Measurements from ENCODE around the gene ATRX. TPM values are rescaled to one million over a fixed set of nuclear protein-coding genes. Genes with fewer than 3 reads are reported as not detected.
"Not testable (repeated sequence)": the region's sequence is repeated elsewhere in the genome, so short reads cannot be mapped to it uniquely, and the experiment has no call there.

ATRX gene
- polyA plus RNA-seq, 1 donor from 2014 or later = 64.0 TPM

GRCh38 chrX:77561372-77561771 is 224.6 kb downstream of the ATRX start:
- H3F3A ChIP-seq (ENCODE audit: insufficient read depth, low read length, poor library complexity, severe bottlenecking) = no peaks in the 10 kb centered on the region

GRCh38 chrX:77556276-77556675 is 229.7 kb downstream of the ATRX start:
- TF ChIP-seq RAD21 (conservative IDR thresholded peaks at IDR 0.05) = no peak
- no peak for TF ChIP-seq MXI1 (conservative IDR thresholded peaks at IDR 0.05; ENCODE audit: poor library complexity, severe bottlenecking)
- no peak for TF ChIP-seq EP300 (conservative IDR thresholded peaks at IDR 0.05; ENCODE audit: poor library complexity, severe bottlenecking)
- no peaks in the 10 kb centered on the region for H3F3A ChIP-seq (ENCODE audit: insufficient read depth, low read length, poor library complexity, severe bottlenecking)
- H3K79me2 ChIP-seq (replicated peaks; ENCODE audit: insufficient read depth, low read length) = no peaks in the 10 kb centered on the region
- H3K4me3 ChIP-seq (ENCODE audit: low read length) = no peak overlapping the region
- H3K36me3 ChIP-seq (ENCODE audit: insufficient read depth, low read length) = no peaks in the 10 kb centered on the region
- no peak overlapping the region for H3K4me2 ChIP-seq (ENCODE audit: low read length)
- no peaks in the 10 kb centered on the region for H4K20me1 ChIP-seq (ENCODE audit: insufficient read depth)
- H3K9me3 ChIP-seq (ENCODE audit: low read length) = no peaks in the 10 kb centered on the region
- no peak overlapping the region for H3K9ac ChIP-seq (ENCODE audit: low read length)
- no peaks in the 10 kb centered on the region for H3K9me2 ChIP-seq (ENCODE audit: insufficient read depth, low read length)
- H3K27me3 ChIP-seq (ENCODE audit: insufficient read depth, low read depth, low read length) = no peaks in the 10 kb centered on the region
- H2AFZ ChIP-seq (ENCODE audit: low read depth, low read length) = no peak overlapping the region
- H3K27ac ChIP-seq (ENCODE audit: low read length) = no peak overlapping the region

More at GRCh38 chrX:77561372-77561771, 224.6 kb downstream of the ATRX start:
- TF ChIP-seq MXI1 (conservative IDR thresholded peaks at IDR 0.05; ENCODE audit: poor library complexity, severe bottlenecking) = no peak
- no peak for TF ChIP-seq EP300 (conservative IDR thresholded peaks at IDR 0.05; ENCODE audit: poor library complexity, severe bottlenecking)
- Histone ChIP-seq H3K4me2 (ENCODE audit: low read length) (no peak overlapping the region), H4K20me1 (ENCODE audit: insufficient read depth) (no peaks in the 10 kb centered on the region), H3K9ac (ENCODE audit: low read length) (no peak overlapping the region), H3K36me3 (ENCODE audit: insufficient read depth, low read length) (no peaks in the 10 kb centered on the region), H3K9me3 (ENCODE audit: low read length) (no peaks in the 10 kb centered on the region), H2AFZ (ENCODE audit: low read depth, low read length) (no peak overlapping the region), H3K79me2 (replicated peaks; ENCODE audit: insufficient read depth, low read length) (no peaks in the 10 kb centered on the region), H3K4me3 (ENCODE audit: low read length) (no peak overlapping the region), H3K27ac (ENCODE audit: low read length) (no peak overlapping the region), H3K27me3 (ENCODE audit: insufficient read depth, low read depth, low read length) (no peaks in the 10 kb centered on the region), H3K9me2 (ENCODE audit: insufficient read depth, low read length) (no peaks in the 10 kb centered on the region)

- no peak for TF ChIP-seq EZH2 (IDR thresholded peaks at IDR 0.05; ENCODE audit: borderline replicate concordance, insufficient read depth, low read length, poor library complexity, severe bottlenecking)
- no peak for TF ChIP-seq RAD21 (conservative IDR thresholded peaks at IDR 0.05)
- TF ChIP-seq SMC3 (conservative IDR thresholded peaks at IDR 0.05; ENCODE audit: poor library complexity) = no peak
- TF ChIP-seq TAF1 (IDR thresholded peaks at IDR 0.05; ENCODE audit: low read depth) = no peak
- TF ChIP-seq MXI1 (conservative IDR thresholded peaks at IDR 0.05; ENCODE audit: poor library complexity, severe bottlenecking) = no peak
- TF ChIP-seq EP300 (conservative IDR thresholded peaks at IDR 0.05; ENCODE audit: poor library complexity, severe bottlenecking) = no peak
- TF ChIP-seq POLR2AphosphoS5 (IDR thresholded peaks at IDR 0.05) = no peak
- no peak for TF ChIP-seq CTCF (IDR thresholded peaks at IDR 0.05; ENCODE audit: poor library complexity, severe bottlenecking)
- TF ChIP-seq REST (IDR thresholded peaks at IDR 0.05; ENCODE audit: borderline replicate concordance) = no peak
- Histone ChIP-seq H2AFZ (ENCODE audit: low read depth, low read length) (no peak overlapping the region), H3K9ac (ENCODE audit: low read length) (no peak overlapping the region), H4K20me1 (ENCODE audit: insufficient read depth) (no peaks in the 10 kb centered on the region), H3K9me2 (ENCODE audit: insufficient read depth, low read length) (no peaks in the 10 kb centered on the region), H3K27me3 (ENCODE audit: insufficient read depth, low read depth, low read length) (no peaks in the 10 kb centered on the region), H3K79me2 (replicated peaks; ENCODE audit: insufficient read depth, low read length) (no peaks in the 10 kb centered on the region), H3K9me3 (ENCODE audit: low read length) (no peaks in the 10 kb centered on the region), H3K4me2 (ENCODE audit: low read length) (no peak overlapping the region), H3K36me3 (ENCODE audit: insufficient read depth, low read length) (no peaks in the 10 kb centered on the region), H3K27ac (ENCODE audit: low read length) (no peak overlapping the region), H3K4me3 (ENCODE audit: low read length) (no peak overlapping the region), H3F3A (ENCODE audit: insufficient read depth, low read length, poor library complexity, severe bottlenecking) (no peaks in the 10 kb centered on the region)
Measured at GRCh38 chrX:77548751-77549150, 237.3 kb downstream of the ATRX start.

GRCh38 chrX:77539778-77540177 is 246.2 kb downstream of the ATRX start:
- not testable (repeated sequence) for H3K27me3 ChIP-seq (ENCODE audit: insufficient read depth, low read depth, low read length); H3F3A ChIP-seq (ENCODE audit: insufficient read depth, low read length, poor library complexity, severe bottlenecking); H2AFZ ChIP-seq (ENCODE audit: low read depth, low read length); H3K36me3 ChIP-seq (ENCODE audit: insufficient read depth, low read length); H3K4me3 ChIP-seq (ENCODE audit: low read length); H3K4me2 ChIP-seq (ENCODE audit: low read length); H4K20me1 ChIP-seq (ENCODE audit: insufficient read depth); H3K27ac ChIP-seq (ENCODE audit: low read length); H3K79me2 ChIP-seq (replicated peaks; ENCODE audit: insufficient read depth, low read length); H3K9ac ChIP-seq (ENCODE audit: low read length); H3K9me2 ChIP-seq (ENCODE audit: insufficient read depth, low read length); H3K9me3 ChIP-seq (ENCODE audit: low read length)

GRCh38 chrX:77531261-77531660 is 254.8 kb downstream of the ATRX start:
- H3K79me2 ChIP-seq (replicated peaks; ENCODE audit: insufficient read depth, low read length); H4K20me1 ChIP-seq (ENCODE audit: insufficient read depth); H3F3A ChIP-seq (ENCODE audit: insufficient read depth, low read length, poor library complexity, severe bottlenecking); H3K9ac ChIP-seq (ENCODE audit: low read length); H2AFZ ChIP-seq (ENCODE audit: low read depth, low read length); H3K27ac ChIP-seq (ENCODE audit: low read length); H3K9me3 ChIP-seq (ENCODE audit: low read length); H3K36me3 ChIP-seq (ENCODE audit: insufficient read depth, low read length); H3K9me2 ChIP-seq (ENCODE audit: insufficient read depth, low read length); H3K4me3 ChIP-seq (ENCODE audit: low read length); H3K4me2 ChIP-seq (ENCODE audit: low read length); H3K27me3 ChIP-seq (ENCODE audit: insufficient read depth, low read depth, low read length): not testable (repeated sequence)
